AG04449 (cell line): ENCODE measurements around the gene CARD10.
"Not testable (repeated sequence)": the region's sequence is repeated elsewhere in the genome, so short reads cannot be mapped to it uniquely, and the experiment has no call there.

Experiments used
- CTCF ChIA-PET: fragments of 350-600 bp; formaldehyde crosslinking; extraction: SDS; loops from one replicate; lab custom pipeline; 2021; ENCODE audit warnings: antibody characterized with exemption; lab: Yijun Ruan, JAX
- POLR2A ChIA-PET: fragments of 400-600, 350-600 bp; formaldehyde crosslinking; extraction: SDS; loops from one replicate; lab custom pipeline; 2020; ENCODE audit warnings: antibody characterized with exemption, inconsistent platforms; lab: Yijun Ruan, JAX
- DNase-seq: peaks from one replicate; pipeline ENCODE4 v3.0.0-alpha.2; 2010; ENCODE audit warnings: low read depth, low spot score
- H3K4me3 ChIP-seq: 2 replicates; pipeline ENCODE4 v1.5.1; 2011; ENCODE audit warnings: low read depth, mild to moderate bottlenecking, control low read depth, low read length
- CTCF ChIP-seq: IDR thresholded peaks from one replicate; pipeline ENCODE4 v1.5.1; 2011; ENCODE audit warnings: mild to moderate bottlenecking, moderate library complexity, low read length, control low read depth, inconsistent platforms; ENCODE audit not compliant: insufficient read depth; ENCODE audit errors: missing control alignments

CARD10 gene

DNA sequence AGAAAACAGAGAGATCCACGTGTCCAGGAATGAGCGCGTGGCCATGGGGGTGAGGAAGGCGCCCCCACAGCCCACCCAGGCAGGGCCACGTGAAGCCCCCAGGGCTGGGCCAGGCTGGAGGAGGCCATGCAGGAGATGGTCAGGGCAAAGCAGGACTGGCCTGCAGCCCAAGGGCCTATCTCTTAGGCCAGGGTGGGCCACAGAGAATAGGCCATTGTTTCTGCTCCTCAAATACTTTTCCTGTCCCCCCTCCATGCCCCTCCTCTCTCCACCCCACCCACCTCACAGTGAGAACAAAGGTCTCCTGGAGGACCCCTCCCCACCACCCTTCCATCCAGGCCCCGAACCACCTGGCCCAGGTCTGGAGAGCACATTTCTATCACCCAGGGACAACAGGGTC, 32.8 kb upstream of the CARD10 start:
- H3K4me3 ChIP-seq = no peak overlapping the region
- no peak for DNase-seq
- CTCF ChIA-PET = interaction anchor here (1.1 to 16.8 kb wide), 4 partner anchors 10 to 53 kb away, joined by 3 to 728 read pairs (median 444); partner anchors contain the start of genes CDC42EP1, GGA1 and LGALS2
- POLR2A ChIA-PET = interaction anchor here (1.1 kb wide), 1 partner anchor 10 kb away, joined by 4 read pairs; no protein-coding TSS in a partner anchor
- TF ChIP-seq CTCF = no peak

- CTCF ChIA-PET = interaction anchor here (16.0 to 16.8 kb wide), 3 partner anchors 16 to 54 kb away, joined by 297 to 728 read pairs (median 591); partner anchors contain the start of genes CDC42EP1, GGA1 and LGALS2
- POLR2A ChIA-PET, H3K4me3 ChIP-seq, DNase-seq: not testable (repeated sequence)
Measured at GRCh38 chr22:37550921-37551320, 31.7 kb upstream of the CARD10 start.

DNA sequence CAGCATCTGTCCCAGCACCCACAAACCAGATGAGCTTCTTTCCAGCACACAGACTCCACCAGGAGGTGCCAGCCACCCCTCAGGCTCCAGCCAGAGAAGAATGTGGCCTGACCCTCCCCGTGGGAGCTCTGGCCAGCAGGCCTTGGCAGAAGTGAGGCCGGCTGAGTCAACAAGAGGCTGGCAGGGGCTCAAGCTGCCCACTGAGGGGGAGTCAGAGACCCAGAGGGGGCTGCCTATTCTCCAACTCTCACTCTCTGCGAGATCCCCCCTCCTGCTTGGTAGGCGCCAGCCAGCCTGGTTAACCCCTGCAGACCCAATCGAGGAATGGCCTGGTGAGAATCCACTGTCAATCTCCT, 30.5 kb upstream of the CARD10 start:
- ChIA-PET POLR2A (interaction anchor here (1.0 to 2.6 kb wide), 3 partner anchors 11 to 21 kb away, joined by 3 to 12 read pairs (median 3); partner anchors contain the start of gene CDC42EP1), CTCF (interaction anchor here (0.7 to 16.8 kb wide), 10 partner anchors 11 to 289 kb away, joined by 3 to 728 read pairs (median 4); partner anchors contain the start of genes CDC42EP1, GGA1 and LGALS2)
- no peak overlapping the region for H3K4me3 ChIP-seq
- no peak for DNase-seq
- TF ChIP-seq CTCF = peak; percentile 52

- no peak overlapping the region for H3K4me3 ChIP-seq
- DNase-seq = no peak
- ChIA-PET CTCF (interaction anchor here (3.6 to 16.8 kb wide), 4 partner anchors 8 to 58 kb away, joined by 23 to 728 read pairs (median 444); partner anchors contain the start of genes CDC42EP1, GGA1 and LGALS2), POLR2A (interaction anchor here (1.0 to 2.1 kb wide), 3 partner anchors 15 to 61 kb away, joined by 3 to 11 read pairs (median 11); partner anchors contain the start of gene GGA1)
- no peak for TF ChIP-seq CTCF
Measured at GRCh38 chr22:37547251-37547741, 28.1 kb upstream of the CARD10 start.

- ChIA-PET POLR2A (interaction anchor here (1.0 to 2.1 kb wide), 5 partner anchors 13 to 62 kb away, joined by 3 to 11 read pairs (median 10); partner anchors contain the start of genes CDC42EP1 and GGA1), CTCF (interaction anchor here (0.8 to 16.8 kb wide), 6 partner anchors 7 to 80 kb away, joined by 3 to 728 read pairs (median 160); partner anchors contain the start of genes CDC42EP1, GGA1 and LGALS2)
- TF ChIP-seq CTCF = no peak
- no peak for DNase-seq
- no peak overlapping the region for H3K4me3 ChIP-seq
Measured at GRCh38 chr22:37546437-37547250, 27.4 kb upstream of the CARD10 start.

DNA sequence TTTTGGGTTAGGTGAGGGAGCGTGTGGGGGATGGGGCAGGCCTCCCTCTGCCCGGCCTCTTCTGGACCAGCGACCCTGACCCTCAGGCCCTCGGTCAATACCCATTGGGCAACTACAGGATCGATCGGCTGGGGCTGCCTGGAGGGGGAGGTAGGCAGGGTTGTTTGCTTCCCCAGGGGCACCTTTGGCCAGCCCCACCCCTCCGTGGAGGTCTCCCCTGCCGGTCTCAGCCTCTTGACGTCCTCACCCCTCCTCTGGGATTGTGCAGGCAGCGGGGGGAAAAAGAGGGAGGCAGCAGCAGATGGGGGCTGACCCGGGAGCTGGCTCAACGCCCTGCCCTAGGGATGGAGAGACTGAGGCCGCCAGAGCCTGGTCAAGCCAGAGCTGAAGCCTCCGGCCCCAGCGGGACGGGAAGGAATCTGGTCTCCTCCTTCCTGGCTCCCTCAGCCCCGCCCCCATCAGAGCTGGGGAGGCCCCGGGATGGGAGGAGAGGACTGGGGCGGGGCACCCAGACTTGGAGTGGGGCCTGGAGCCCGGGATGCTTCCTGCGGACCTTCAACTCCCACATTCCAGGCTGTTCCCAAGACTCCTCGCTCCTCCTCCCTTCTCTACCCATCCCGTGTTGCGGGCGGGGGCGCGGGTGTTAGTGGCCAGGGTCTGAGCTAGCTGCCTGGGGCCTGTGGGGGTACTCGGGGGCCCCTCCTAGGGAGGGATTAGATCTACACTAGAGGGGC, 26.7 kb upstream of the CARD10 start:
- TF ChIP-seq CTCF = no peak
- ChIA-PET CTCF (interaction anchor here (0.8 to 16.8 kb wide), 6 partner anchors 9 to 94 kb away, joined by 3 to 728 read pairs (median 150); partner anchors contain the start of genes CDC42EP1, GGA1, LGALS2 and SH3BP1), POLR2A (interaction anchor here (1.5 to 2.1 kb wide), 4 partner anchors 14 to 63 kb away, joined by 6 to 11 read pairs (median 10); partner anchors contain the start of genes CDC42EP1 and GGA1)
- DNase-seq = peak; percentile 47
- peak overlapping the region; percentile 42 for H3K4me3 ChIP-seq
